Heart left ventricle (tissue), 16 donors: ENCODE results near the gene IPO13. TPM values are rescaled to one million over a fixed set of nuclear protein-coding genes. Genes with fewer than 3 reads are reported as not detected.

Source experiments
- ATAC-seq, 4 donors: fragments of 200-7000 bp; cut with Tn5 transposase; one replicate each; pipeline ENCODE4 v1.9.1; 2020 to 2022; ENCODE audit warnings: moderate library complexity in 4 of 4, mild to moderate bottlenecking in 3 of 4, moderate number of reproducible peaks in 1 of 4
- DNase-seq, 5 donors: peaks; one replicate each; pipeline ENCODE4 v3.0.0-alpha.2; 2020
- H3K27ac ChIP-seq, 12 donors: fragments of 200-600 bp; sonication (generic) in 4 of 12; one replicate each; pipeline versions ENCODE4 v1.5.0 to v1.8.0; 2016 to 2022; ENCODE audit warnings: mild to moderate bottlenecking in 2 of 12
- H3K27me3 ChIP-seq, 9 donors: fragments of 200-600 bp; sonication (generic) in 2 of 9; one replicate each; pipeline versions ENCODE4 v1.5.1 to v1.8.0; 2016 to 2022; ENCODE audit warnings: mild to moderate bottlenecking in 3 of 9
- H3K36me3 ChIP-seq, 9 donors: fragments of 200-600 bp; sonication (generic) in 2 of 9; one replicate each; pipeline versions ENCODE4 v1.5.0 to v1.8.0; 2018 to 2022; ENCODE audit warnings: mild to moderate bottlenecking in 2 of 9
- H3K4me1 ChIP-seq, 12 donors: fragments of 200-600 bp; sonication (generic) in 4 of 12; one replicate each; pipeline versions ENCODE4 v1.5.0 to v1.8.0; 2016 to 2022; ENCODE audit warnings: mild to moderate bottlenecking in 3 of 12
- H3K4me3 ChIP-seq, 12 donors: fragments of 200-600 bp; sonication (generic) in 4 of 12; one replicate each; pipeline versions ENCODE4 v1.5.0 to v1.8.0; 2017 to 2022; ENCODE audit warnings: mild to moderate bottlenecking in 9 of 12, moderate library complexity in 4 of 12
- H3K9me3 ChIP-seq, 12 donors: fragments of 200-600 bp; sonication (generic) in 4 of 12; one replicate each; pipeline versions ENCODE4 v1.5.0 to v1.8.0; 2016 to 2022; ENCODE audit warnings: mild to moderate bottlenecking in 1 of 12
- POLR2A ChIP-seq, 2 donors: fragments of 450-650 bp; IDR thresholded peaks; one replicate each; pipeline ENCODE4 v1.6.1; 2017; ENCODE audit warnings: antibody characterized with exemption in 2 of 2, mild to moderate bottlenecking in 2 of 2, moderate library complexity in 2 of 2
- WGBS, 4 donors: extraction: QIAGEN DNeasy Blood & Tissue Kit in 2 of 4; methylation state at CpG; one replicate each; pipeline versions ENCODE4 v1.1.5 to v1.1.7; 2013 to 2018; 5-methylcytosine and 5-hydroxymethylcytosine counted together
- intact Hi-C, 10 donors: fragments of 100-400 bp; cut with DNase I; formaldehyde crosslinking; loops; one replicate each; pipeline versions ENCODE4 v1.11.1 to v1.14.2; 2022
- polyA plus RNA-seq, 2 donors: library from polyadenylated mRNA; stranded (reverse); fragments of 200-250 nt; gene quantifications; one replicate each; pipeline ENCODE4 v1.2.3, GENCODE V29; 2013
- total RNA-seq, 9 donors: library from RNA; depleted of rRNA in 2 of 9; stranded (reverse); fragments of >200 nt in 2 of 9; fragmentation: NEBNext Ultra II Directional in 3 of 9; extraction: Animal tissue kit (Norgen Biotek cat#: 25700) in 3 of 9; gene quantifications; one replicate each; pipeline versions ENCODE4 v1.1.0 to v1.2.4, GENCODE V29; 2016 to 2023
- TF ChIP-seq, protein P1 (sequence below), 12 donors: fragments of 200-600 bp; sonication (generic) in 4 of 12; IDR thresholded peaks; one replicate each; pipeline versions ENCODE4 v1.5.0 to v1.8.0; 2018 to 2022; ENCODE audit warnings: antibody characterized with exemption in 12 of 12, mild to moderate bottlenecking in 5 of 12
- donor health status: ischemic (EF 13 %, LVEDD 7.1; RV severe dilation, severe dysfunction).
- donor health status: healthy with polysubstance abuse.
- donor health status: DM: no; HTN: yes; CAD: no.
- donor health status: DM: no; HTN: no; CAD: no.
- donor health status: ischemic (EF 25% LVEDD 6.9; RV normal size, moderate dysfunction).
- donor health status: ischemic (EF 25% LVEDD 5.7; RV mildly dilated, moderate dysfunction).
- donor health status: healthy.
- donor health status: DM: yes; HTN: yes; CAD: no.
- donor health status: ischemic (EF 35%, LVEDD 5.7; RV mildly dilated, moderate dysfunction).
- donor health status: nonischemic (EF 11% LVEDD 7.7; RV severe dilation, severe dysfunction).
- donor health status: DM: yes; HTN: yes; CAD: no.
- donor health status: PGD.
- donor health status: ischemic (EF 29% LVEDD 5.4; RV normal size, mild dysfunction).
- donor health status: nonischemic (EF 23%, LVEDD 6.1; RV moderate dilation, normal function).

IPO13 gene
- total and polyA plus RNA-seq, 11 donors = 29.9 to 71.0 (median 54.6) TPM

DNA sequence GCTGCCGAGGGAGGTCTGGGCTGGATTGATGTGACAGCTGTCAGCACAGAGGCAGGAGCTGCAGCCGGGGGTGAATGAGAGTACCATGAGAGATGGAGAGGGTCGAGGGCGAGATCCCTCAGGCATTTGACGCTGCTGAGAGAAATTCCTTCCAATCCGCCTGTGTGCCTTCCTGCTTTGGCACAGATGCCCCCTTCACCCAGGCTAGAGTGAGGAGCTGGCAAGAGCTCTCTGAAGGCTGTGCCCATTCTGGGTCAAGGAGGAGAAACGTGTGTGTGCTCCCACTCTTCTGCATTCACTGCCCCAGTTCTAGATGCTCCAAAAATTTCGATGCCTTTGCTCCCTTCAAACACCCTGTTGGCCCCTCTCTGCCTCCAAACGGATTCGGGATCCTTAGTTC is 8.4 kb upstream of the IPO13 start:
- intact Hi-C loops = loop anchor here in 4 of 10 donors (5.0 to 10.0 kb wide), 3 partner anchors 106 to 414 kb away; partner anchors contain the start of gene PTPRF (in 1 of the 4)
- Histone ChIP-seq H3K27me3 (peaks cover 3 to 20% (median 9%) of the 10 kb centered on the region in 9 donors), H3K4me3 (no peak overlapping the region), H3K36me3 (no peaks in the 10 kb centered on the region), H3K27ac (no peak overlapping the region), H3K9me3 (no peaks in the 10 kb centered on the region), H3K4me1 (peaks cover 3 to 27% (median 13%) of the 10 kb centered on the region in 12 donors)
- WGBS, 4 donors = 71 to 86% (median 79%) methylated on average over 9 to 10 of the region's 10 CpGs
- no peak for ATAC-seq
- TF ChIP-seq, protein P1, sequence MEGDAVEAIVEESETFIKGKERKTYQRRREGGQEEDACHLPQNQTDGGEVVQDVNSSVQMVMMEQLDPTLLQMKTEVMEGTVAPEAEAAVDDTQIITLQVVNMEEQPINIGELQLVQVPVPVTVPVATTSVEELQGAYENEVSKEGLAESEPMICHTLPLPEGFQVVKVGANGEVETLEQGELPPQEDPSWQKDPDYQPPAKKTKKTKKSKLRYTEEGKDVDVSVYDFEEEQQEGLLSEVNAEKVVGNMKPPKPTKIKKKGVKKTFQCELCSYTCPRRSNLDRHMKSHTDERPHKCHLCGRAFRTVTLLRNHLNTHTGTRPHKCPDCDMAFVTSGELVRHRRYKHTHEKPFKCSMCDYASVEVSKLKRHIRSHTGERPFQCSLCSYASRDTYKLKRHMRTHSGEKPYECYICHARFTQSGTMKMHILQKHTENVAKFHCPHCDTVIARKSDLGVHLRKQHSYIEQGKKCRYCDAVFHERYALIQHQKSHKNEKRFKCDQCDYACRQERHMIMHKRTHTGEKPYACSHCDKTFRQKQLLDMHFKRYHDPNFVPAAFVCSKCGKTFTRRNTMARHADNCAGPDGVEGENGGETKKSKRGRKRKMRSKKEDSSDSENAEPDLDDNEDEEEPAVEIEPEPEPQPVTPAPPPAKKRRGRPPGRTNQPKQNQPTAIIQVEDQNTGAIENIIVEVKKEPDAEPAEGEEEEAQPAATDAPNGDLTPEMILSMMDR (IDR thresholded peaks at IDR 0.05) = no peak
- no peak for TF ChIP-seq POLR2A (IDR thresholded peaks at IDR 0.05)
- DNase-seq = peak in 1 of 5 donors; percentile 13

DNA sequence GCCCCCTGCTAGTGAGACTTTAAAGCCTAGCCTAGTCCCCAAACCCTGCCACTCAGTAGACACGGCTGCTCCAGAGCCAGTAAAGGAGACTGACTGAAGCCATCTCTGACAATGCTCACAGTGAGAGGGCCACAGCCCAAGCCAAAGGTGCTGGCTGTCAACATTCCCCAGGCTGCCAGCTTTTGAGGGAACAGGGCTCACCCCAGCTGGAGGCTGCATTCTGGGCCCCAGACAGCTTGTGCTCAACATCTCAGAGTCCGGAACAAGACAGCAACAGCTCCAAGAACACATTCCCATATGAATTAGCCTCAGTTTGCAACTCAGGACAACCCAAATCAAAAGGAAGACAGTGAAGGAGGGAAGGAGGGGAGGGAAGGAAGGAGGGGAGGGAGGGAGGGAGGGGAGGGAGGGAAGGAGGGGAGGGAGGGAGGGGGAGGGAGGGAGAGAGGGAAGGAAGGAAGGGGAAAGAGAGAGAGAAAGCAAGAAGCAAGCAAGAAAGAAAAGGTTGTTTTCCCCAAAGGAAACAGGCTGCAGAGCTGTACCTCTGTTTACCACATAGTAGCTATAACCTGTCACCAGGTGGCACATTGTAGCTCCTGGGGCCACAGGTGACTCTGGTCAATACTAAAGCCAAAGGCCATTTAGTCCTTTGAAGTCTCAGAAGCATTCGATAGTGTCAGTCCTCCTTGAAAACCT is 7.7 kb upstream of the IPO13 start:
- Histone ChIP-seq H3K27ac (no peak overlapping the region), H3K27me3 (peaks cover 0 to 14% (median 4%) of the 10 kb centered on the region in 9 donors), H3K4me3 (no peak overlapping the region), H3K4me1 (peaks cover 0 to 20% (median 7%) of the 10 kb centered on the region in 12 donors), H3K9me3 (no peaks in the 10 kb centered on the region), H3K36me3 (no peaks in the 10 kb centered on the region)
- intact Hi-C loops = loop anchor here in 4 of 10 donors (5.0 to 10.0 kb wide), 3 partner anchors 106 to 414 kb away; partner anchors contain the start of gene PTPRF (in 1 of the 4)
- TF ChIP-seq POLR2A (IDR thresholded peaks at IDR 0.05) = no peak
- TF ChIP-seq, protein P1 (IDR thresholded peaks at IDR 0.05) = no peak
- peak in 3 of 4 donors; percentile 40 to 54 (median 44) for ATAC-seq
- WGBS, 4 donors = 49 to 66% (median 53%) methylated on average over 3 of the region's 3 CpGs
- peak in 2 of 5 donors; percentile 48 to 68 for DNase-seq

DNA sequence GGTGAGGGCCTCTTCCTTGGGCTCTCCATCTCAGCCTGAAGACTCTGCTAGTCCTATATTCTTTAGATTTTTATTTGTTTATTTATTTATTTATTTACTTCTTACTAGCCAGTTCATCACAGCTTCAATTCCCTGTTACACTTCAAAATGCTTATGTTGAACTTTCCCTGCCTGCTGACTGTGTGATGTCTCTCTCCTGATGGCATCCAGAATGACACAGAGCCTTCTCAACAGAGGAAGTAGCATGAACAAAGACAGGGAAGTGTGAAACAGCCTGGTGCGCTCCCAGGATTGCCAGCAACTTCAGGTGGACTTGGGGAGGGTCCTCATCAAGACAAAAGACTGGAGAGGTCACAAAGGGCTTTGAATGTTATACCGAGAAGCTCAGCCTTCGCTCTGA is 4.3 kb upstream of the IPO13 start:
- intact Hi-C loops = no loop called here
- TF ChIP-seq, protein P1 (IDR thresholded peaks at IDR 0.05) = no peak
- TF ChIP-seq POLR2A (IDR thresholded peaks at IDR 0.05) = no peak
- peak in 1 of 5 donors; percentile 12 for DNase-seq

DNA sequence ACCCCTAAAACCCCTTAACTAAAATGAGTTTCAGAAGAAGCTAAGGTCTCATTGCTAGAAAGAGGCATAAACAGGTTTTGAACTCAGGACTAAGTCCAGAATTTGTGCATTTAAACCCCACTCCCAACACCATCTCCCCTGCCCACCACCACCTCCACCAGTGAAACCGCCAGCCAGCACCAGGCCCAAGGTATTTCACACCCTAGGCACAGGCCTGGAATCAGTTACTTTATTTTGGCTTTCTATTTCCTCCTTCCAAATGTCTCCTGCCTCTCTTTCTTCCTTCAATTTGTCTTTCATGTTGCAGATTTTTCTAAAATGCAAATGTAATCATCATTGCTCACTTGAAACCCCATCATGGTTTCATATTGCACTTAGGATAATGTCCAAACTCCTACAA is 1.9 kb upstream of the IPO13 start:
- DNase-seq (no peak), ATAC-seq (no peak)
- intact Hi-C loops = loop anchor here in 1 of 10 donors (5.0 kb wide), 1 partner anchor 238 kb away; the partner anchor contains the start of gene ST3GAL3
- Histone ChIP-seq H3K9me3 (no peaks in the 10 kb centered on the region), H3K36me3 (peaks cover 0 to 7% (median 2%) of the 10 kb centered on the region in 9 donors), H3K4me1 (peaks cover 6 to 42% (median 37%) of the 10 kb centered on the region in 12 donors), H3K27ac (peak overlapping the region in 1 of 12 donors; percentile 93), H3K4me3 (no peak overlapping the region), H3K27me3 (no peaks in the 10 kb centered on the region)
- TF ChIP-seq POLR2A (IDR thresholded peaks at IDR 0.05) = no peak
- TF ChIP-seq, protein P1 (IDR thresholded peaks at IDR 0.05) = no peak
- WGBS, 4 donors = 95 to 100% (median 97%) methylated on average over 1 of the region's 1 CpG

More for the DNA sequence above, 4.3 kb upstream of the IPO13 start:
- H3K27ac ChIP-seq = no peak overlapping the region
- peaks cover 0 to 26% (median 13%) of the 10 kb centered on the region in 12 donors for H3K4me1 ChIP-seq
- H3K27me3 ChIP-seq = no peaks in the 10 kb centered on the region
- WGBS, 4 donors = 87 to 93% (median 89%) methylated on average over 3 of the region's 3 CpGs
- H3K4me3 ChIP-seq = no peak overlapping the region
- ATAC-seq = no peak
- no peaks in the 10 kb centered on the region for H3K9me3 ChIP-seq
- no peaks in the 10 kb centered on the region for H3K36me3 ChIP-seq
